ENCODE results near the gene SLC12A3.

The SLC12A3 gene

DNA sequence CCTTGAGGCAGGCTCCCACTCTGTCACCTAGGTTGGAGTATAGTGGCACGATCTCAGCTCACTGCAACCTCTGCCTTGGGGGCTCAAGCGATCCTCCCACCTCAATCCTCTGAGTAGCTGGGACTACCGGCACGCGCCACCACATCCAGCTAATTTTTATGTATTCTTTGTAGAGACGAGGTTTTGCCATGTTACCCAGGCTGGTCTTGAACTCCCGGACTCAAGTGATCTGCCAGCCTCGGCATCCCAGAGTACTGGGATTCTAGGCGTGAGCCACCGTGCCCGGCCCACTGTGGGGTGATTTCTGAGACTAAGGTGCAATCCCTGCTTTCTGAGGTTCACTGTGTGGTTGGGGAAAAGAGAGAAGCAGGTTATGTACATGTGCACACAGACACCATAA lies 12.0 kb upstream of the SLC12A3 start:
- no peak overlapping the region for H3K9ac ChIP-seq (ENCODE audit: insufficient read length, low read depth)
- no peak for DNase-seq (ENCODE audit: low read depth, low spot score)
- H3K4me1 ChIP-seq (ENCODE audit: insufficient read depth, insufficient read length) = peaks cover 13% of the 10 kb centered on the region
- TF ChIP-seq SUZ12 (IDR thresholded peaks at IDR 0.05; ENCODE audit: extremely low read depth, insufficient read depth, insufficient read length) = no peak
- TF ChIP-seq YY1 (IDR thresholded peaks at IDR 0.05; ENCODE audit: insufficient read depth, insufficient read length) = no peak
- TF ChIP-seq ZNF274 (IDR thresholded peaks at IDR 0.05; ENCODE audit: low read depth, low read length) = no peak
- H3K27me3 ChIP-seq (ENCODE audit: insufficient read depth, insufficient read length) = no peaks in the 10 kb centered on the region
- H3K9me3 ChIP-seq (ENCODE audit: insufficient read depth, low read length) = peaks cover 16% of the 10 kb centered on the region
- no peaks in the 10 kb centered on the region for H3K36me3 ChIP-seq (ENCODE audit: insufficient read depth, insufficient read length, low read length)
- H3K4me3 ChIP-seq (ENCODE audit: insufficient read length, low read depth) = no peak overlapping the region

DNA sequence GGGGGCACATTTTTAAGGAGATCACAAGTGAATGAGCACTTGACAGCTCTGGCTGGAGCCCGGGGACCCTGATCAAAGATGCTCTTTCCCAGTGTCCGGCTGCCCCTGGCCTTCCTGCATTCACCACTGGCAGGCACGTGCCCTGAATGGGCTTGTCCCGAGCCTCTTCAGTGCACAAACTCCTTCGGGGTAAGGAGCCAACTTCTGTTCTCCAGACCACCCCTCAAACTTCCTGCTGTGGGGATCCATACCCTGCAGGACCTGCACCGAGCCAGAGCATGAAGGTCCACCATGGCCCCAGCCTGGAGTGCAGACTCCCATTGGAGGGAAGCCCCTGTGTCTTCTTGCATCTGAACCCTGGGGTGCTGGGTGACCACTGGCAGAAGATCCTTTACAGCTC lies 9.8 kb upstream of the SLC12A3 start:
- no peak for DNase-seq (ENCODE audit: low read depth, low spot score)
- no peak for TF ChIP-seq ZNF274 (IDR thresholded peaks at IDR 0.05; ENCODE audit: low read depth, low read length)
- no peaks in the 10 kb centered on the region for H3K27me3 ChIP-seq (ENCODE audit: insufficient read depth, insufficient read length)
- no peaks in the 10 kb centered on the region for H3K36me3 ChIP-seq (ENCODE audit: insufficient read depth, insufficient read length, low read length)
- H3K9me3 ChIP-seq (ENCODE audit: insufficient read depth, low read length) = peaks cover 8% of the 10 kb centered on the region
- H3K9ac ChIP-seq (ENCODE audit: insufficient read length, low read depth) = no peak overlapping the region
- H3K4me3 ChIP-seq (ENCODE audit: insufficient read length, low read depth) = no peak overlapping the region
- H3K4me1 ChIP-seq (ENCODE audit: insufficient read depth, insufficient read length) = peaks cover 15% of the 10 kb centered on the region

DNA sequence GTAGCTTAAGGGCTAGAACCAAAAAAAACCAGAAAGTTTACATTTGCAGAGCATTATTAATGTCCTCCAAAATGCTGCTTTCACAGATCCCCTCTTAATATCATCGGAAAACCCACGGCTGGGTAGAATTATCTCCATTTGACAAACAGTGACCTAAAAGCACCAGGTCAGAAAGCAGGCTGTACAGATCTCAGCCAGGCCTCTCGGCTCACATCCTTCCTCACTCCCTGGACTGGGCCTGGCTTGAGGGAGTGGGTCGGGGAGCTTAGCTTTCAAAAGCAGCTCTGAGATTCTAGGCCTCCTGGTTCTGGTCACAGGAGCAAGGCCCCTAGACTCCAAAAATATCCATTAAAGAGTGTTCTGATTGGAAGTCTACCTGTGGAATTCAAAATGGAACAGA lies 9.1 kb upstream of the SLC12A3 start:
- Histone ChIP-seq H3K4me1 (ENCODE audit: insufficient read depth, insufficient read length) (peaks cover 19% of the 10 kb centered on the region), H3K36me3 (ENCODE audit: insufficient read depth, insufficient read length, low read length) (no peaks in the 10 kb centered on the region), H3K9ac (ENCODE audit: insufficient read length, low read depth) (no peak overlapping the region), H3K27me3 (ENCODE audit: insufficient read depth, insufficient read length) (no peaks in the 10 kb centered on the region), H3K9me3 (ENCODE audit: insufficient read depth, low read length) (peaks cover under 1% of the 10 kb centered on the region; the same call in 1 of the 2 replicates), H3K4me3 (ENCODE audit: insufficient read length, low read depth) (no peak overlapping the region)
- no peak for TF ChIP-seq YY1 (IDR thresholded peaks at IDR 0.05; ENCODE audit: insufficient read depth, insufficient read length)
- TF ChIP-seq ZNF274 (IDR thresholded peaks at IDR 0.05; ENCODE audit: low read depth, low read length) = no peak
- no peak for TF ChIP-seq SUZ12 (IDR thresholded peaks at IDR 0.05; ENCODE audit: extremely low read depth, insufficient read depth, insufficient read length)
- no peak for DNase-seq (ENCODE audit: low read depth, low spot score)

DNA sequence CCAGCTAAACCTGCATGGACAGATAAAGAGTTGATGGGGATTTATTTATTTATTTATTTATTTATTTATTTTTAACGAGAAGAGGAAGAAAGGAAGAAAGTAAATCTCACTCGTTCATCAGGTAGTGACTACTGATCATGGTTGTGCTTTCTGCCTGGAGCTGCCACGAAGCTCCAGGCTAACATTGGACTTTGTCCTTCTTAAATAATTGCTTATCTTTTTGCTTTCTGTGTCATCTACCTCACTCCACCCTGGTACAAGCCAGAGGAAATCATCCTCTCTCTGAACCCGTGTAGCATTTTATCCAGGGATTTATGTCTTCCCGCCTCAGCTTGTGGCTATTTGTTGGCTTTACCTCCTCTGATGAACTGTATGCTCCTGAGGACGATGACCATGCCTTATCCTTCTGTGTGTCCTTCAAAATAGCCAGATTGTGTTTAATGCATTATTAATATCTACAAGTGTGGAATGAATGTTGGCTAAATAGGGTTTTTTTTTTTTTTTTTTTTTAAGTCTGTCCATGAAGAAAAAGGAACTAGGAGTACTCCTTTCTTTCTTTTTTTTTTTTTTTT lies 8.0 kb upstream of the SLC12A3 start:
- Histone ChIP-seq H3K36me3 (ENCODE audit: insufficient read depth, insufficient read length, low read length) (no peaks in the 10 kb centered on the region), H3K4me3 (ENCODE audit: insufficient read length, low read depth) (no peak overlapping the region), H3K27me3 (ENCODE audit: insufficient read depth, insufficient read length) (no peaks in the 10 kb centered on the region), H3K9me3 (ENCODE audit: insufficient read depth, low read length) (no peaks in the 10 kb centered on the region), H3K9ac (ENCODE audit: insufficient read length, low read depth) (no peak overlapping the region), H3K4me1 (ENCODE audit: insufficient read depth, insufficient read length) (peaks cover 19% of the 10 kb centered on the region)
- DNase-seq (ENCODE audit: low read depth, low spot score) = no peak
- TF ChIP-seq ZNF274 (IDR thresholded peaks at IDR 0.05; ENCODE audit: low read depth, low read length) (no peak), SUZ12 (IDR thresholded peaks at IDR 0.05; ENCODE audit: extremely low read depth, insufficient read depth, insufficient read length) (no peak)

DNA sequence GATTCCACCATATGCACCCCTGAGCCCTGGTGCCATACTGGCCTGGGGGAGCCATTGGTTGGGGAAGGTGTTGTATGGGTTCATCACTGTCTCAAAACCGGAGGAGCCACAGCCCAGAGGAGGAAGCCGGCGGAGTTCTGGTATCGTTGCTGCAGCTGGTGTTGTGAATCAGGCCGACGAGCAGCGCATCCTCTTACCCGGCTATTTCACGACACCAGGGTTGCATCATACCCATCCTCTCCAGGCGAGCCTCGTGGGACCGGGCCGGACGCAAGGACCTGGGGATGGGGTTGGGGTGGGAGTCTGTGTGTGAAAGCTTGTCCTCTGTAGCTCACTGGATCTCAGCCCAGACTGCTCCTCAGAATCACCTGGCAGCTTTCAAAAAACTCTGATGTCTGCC lies 6.6 kb upstream of the SLC12A3 start:
- H3K9ac ChIP-seq (ENCODE audit: insufficient read length, low read depth) = no peak overlapping the region
- H3K4me1 ChIP-seq (ENCODE audit: insufficient read depth, insufficient read length) = peaks cover 24% of the 10 kb centered on the region
- H3K9me3 ChIP-seq (ENCODE audit: insufficient read depth, low read length) = no peaks in the 10 kb centered on the region
- no peak overlapping the region for H3K4me3 ChIP-seq (ENCODE audit: insufficient read length, low read depth)
- no peak for TF ChIP-seq YY1 (IDR thresholded peaks at IDR 0.05; ENCODE audit: insufficient read depth, insufficient read length)
- no peak for TF ChIP-seq ZNF274 (IDR thresholded peaks at IDR 0.05; ENCODE audit: low read depth, low read length)
- TF ChIP-seq SUZ12 (IDR thresholded peaks at IDR 0.05; ENCODE audit: extremely low read depth, insufficient read depth, insufficient read length) = no peak
- H3K36me3 ChIP-seq (ENCODE audit: insufficient read depth, insufficient read length, low read length) = no peaks in the 10 kb centered on the region
- no peak for DNase-seq (ENCODE audit: low read depth, low spot score)
- H3K27me3 ChIP-seq (ENCODE audit: insufficient read depth, insufficient read length) = no peaks in the 10 kb centered on the region

DNA sequence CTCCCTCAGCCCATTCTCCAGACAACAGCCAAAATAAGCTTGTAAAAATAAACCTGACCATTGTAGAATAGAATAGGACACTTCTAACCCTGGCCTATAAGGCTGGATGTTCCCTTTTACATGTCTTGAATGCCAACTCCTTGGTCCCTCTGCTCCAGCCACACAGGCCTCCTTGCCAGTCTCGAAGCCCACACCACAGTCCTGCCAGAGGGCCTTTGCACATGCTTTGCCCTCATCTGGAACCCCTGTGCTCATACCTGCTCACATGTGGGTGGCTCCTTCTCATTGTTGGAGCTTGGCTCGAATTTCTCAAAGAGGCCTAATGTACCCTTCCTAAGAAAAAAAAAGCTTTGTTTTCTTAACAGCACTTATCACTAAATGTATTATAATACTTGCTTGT lies 5.4 kb upstream of the SLC12A3 start:
- H3K27me3 ChIP-seq (ENCODE audit: insufficient read depth, insufficient read length) = no peaks in the 10 kb centered on the region
- H3K4me3 ChIP-seq (ENCODE audit: insufficient read length, low read depth) = no peak overlapping the region
- no peaks in the 10 kb centered on the region for H3K9me3 ChIP-seq (ENCODE audit: insufficient read depth, low read length)
- no peak for DNase-seq (ENCODE audit: low read depth, low spot score)
- no peaks in the 10 kb centered on the region for H3K36me3 ChIP-seq (ENCODE audit: insufficient read depth, insufficient read length, low read length)
- TF ChIP-seq ZNF274 (IDR thresholded peaks at IDR 0.05; ENCODE audit: low read depth, low read length) (no peak), SUZ12 (IDR thresholded peaks at IDR 0.05; ENCODE audit: extremely low read depth, insufficient read depth, insufficient read length) (no peak), YY1 (IDR thresholded peaks at IDR 0.05; ENCODE audit: insufficient read depth, insufficient read length) (no peak)
- peaks cover 24% of the 10 kb centered on the region for H3K4me1 ChIP-seq (ENCODE audit: insufficient read depth, insufficient read length)
- H3K9ac ChIP-seq (ENCODE audit: insufficient read length, low read depth) = no peak overlapping the region

DNA sequence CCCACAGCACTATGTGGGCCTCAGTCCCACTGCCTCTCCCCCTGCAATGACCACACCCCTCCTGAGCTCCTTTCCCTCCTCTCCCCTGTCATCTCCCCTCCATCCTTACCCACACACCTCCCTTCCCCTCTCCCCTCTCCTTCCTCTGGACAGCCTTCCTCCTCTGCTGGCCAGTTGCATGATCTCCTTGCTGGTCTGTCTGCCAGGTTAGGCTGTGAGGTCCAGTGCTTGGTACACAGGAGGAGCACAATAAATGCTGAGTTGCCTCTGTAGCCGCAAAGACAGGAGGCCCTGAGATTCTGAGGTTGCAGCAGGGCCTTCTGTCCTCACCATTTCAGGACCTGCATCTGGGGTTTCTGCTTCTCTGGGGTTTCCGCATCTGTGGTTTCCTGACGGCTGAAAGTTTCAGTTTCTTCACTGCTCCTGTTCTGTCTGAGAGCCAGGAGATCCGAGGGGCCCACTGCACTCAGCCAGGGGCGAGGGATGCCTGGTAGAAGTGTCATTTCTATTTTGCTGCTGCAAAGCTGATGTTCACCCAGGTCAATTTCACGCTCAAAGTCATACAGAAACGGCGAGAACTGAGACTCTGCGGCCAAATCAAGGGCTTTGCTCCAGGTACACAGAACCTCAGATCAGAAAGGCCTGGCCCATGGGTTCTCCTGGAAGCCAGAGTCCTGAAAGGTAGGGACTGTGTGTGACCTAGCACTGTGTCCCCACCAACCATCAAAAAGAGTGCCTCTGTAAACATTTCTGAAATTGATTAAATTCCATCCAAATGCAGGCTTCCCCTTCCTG lies 4.6 kb upstream of the SLC12A3 start:
- H3K36me3 ChIP-seq (ENCODE audit: insufficient read depth, insufficient read length, low read length) = no peaks in the 10 kb centered on the region
- TF ChIP-seq YY1 (IDR thresholded peaks at IDR 0.05; ENCODE audit: insufficient read depth, insufficient read length) (no peak), SUZ12 (IDR thresholded peaks at IDR 0.05; ENCODE audit: extremely low read depth, insufficient read depth, insufficient read length) (no peak), ZNF274 (IDR thresholded peaks at IDR 0.05; ENCODE audit: low read depth, low read length) (no peak)
- peak overlapping the region; percentile 23 for H3K9ac ChIP-seq (ENCODE audit: insufficient read length, low read depth)
- H3K27me3 ChIP-seq (ENCODE audit: insufficient read depth, insufficient read length) = no peaks in the 10 kb centered on the region
- H3K4me1 ChIP-seq (ENCODE audit: insufficient read depth, insufficient read length) = peaks cover 24% of the 10 kb centered on the region
- H3K4me3 ChIP-seq (ENCODE audit: insufficient read length, low read depth) = no peak overlapping the region
- no peaks in the 10 kb centered on the region for H3K9me3 ChIP-seq (ENCODE audit: insufficient read depth, low read length)
- no peak for DNase-seq (ENCODE audit: low read depth, low spot score)
